WI38 (cell line): Measurements from ENCODE around the gene ME3.
"Not testable (repeated sequence)": the region's sequence is repeated elsewhere in the genome, so short reads cannot be mapped to it uniquely, and the experiment has no call there.

ENCODE experiments used
- H3K4me3 ChIP-seq: 2 replicates; pipeline ENCODE4 v1.5.1; 2011; ENCODE audit warnings: low read depth, mild to moderate bottlenecking, control low read depth, low read length
- CTCF ChIP-seq: IDR thresholded peaks from 2 replicates; pipeline ENCODE4 v1.5.1; 2012; ENCODE audit warnings: low read depth, mild to moderate bottlenecking, control low read depth, low read length

Gene ME3

DNA sequence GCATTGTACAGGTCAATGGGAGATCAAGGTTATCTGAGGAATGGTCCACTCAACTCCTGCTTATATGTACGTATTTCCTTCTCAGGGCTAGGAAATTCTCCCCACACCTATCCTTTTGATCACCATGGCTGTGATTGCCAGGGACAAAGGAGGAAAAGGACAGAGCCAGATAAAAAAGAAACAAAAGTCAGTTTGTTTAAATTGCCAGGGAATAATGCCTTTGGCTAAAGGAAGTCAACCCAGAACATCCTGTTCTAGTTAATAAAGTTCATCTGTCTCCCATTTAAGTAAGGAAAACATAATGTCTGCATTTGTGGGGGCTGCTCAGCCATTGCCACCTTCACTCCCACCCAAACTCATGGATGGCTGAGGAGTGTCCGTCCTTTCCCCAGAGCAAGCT, 124.7 kb downstream of the ME3 start:
- TF ChIP-seq CTCF: no peak
- no peak overlapping the region for H3K4me3 ChIP-seq

GRCh38 chr11:86541299-86541698, 131.1 kb downstream of the ME3 start:
- H3K4me3 ChIP-seq: not testable (repeated sequence)

GRCh38 chr11:86538223-86538548, 134.2 kb downstream of the ME3 start:
- TF ChIP-seq CTCF: no peak
- no peak overlapping the region for H3K4me3 ChIP-seq

DNA sequence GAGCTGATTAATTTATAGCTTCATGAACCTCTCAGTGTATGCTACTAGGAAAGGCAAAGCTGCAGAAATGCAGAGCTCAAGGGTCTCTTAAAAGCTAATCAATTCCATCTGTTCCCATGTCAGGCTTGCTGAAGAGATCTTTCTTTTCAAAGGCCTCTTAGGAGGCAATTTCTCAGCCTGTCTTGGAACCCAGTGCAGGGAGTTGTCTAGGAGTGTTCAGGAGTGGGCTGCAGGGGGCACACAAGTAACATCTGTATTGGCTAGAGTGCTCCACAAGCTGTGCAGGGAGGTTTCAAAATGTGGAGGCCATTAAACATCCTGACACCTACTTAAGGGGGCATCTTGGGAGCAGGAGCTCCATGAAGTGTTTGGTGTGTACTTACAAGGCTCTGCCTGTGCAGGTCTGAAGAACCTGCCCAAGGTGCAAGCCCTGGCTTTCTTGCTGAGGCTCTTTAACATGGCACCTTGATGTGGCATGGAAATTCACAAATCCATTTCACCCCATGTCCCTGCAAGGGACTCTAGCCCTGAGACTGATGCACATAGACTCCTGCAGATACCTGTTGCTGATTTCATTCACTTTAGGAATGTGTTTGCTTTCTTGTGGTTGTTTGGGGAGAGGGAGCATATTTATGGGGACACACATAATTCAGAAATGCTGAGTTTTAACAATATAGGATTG, 134.7 kb downstream of the ME3 start:
- H3K4me3 ChIP-seq: no peak overlapping the region
- TF ChIP-seq CTCF: no peak

GRCh38 chr11:86535773-86536172, 136.6 kb downstream of the ME3 start:
- TF ChIP-seq CTCF: no peak
- H3K4me3 ChIP-seq: no peak overlapping the region

GRCh38 chr11:86524620-86525352, 147.6 kb downstream of the ME3 start:
- no peak overlapping the region for H3K4me3 ChIP-seq
- TF ChIP-seq CTCF: no peak

DNA sequence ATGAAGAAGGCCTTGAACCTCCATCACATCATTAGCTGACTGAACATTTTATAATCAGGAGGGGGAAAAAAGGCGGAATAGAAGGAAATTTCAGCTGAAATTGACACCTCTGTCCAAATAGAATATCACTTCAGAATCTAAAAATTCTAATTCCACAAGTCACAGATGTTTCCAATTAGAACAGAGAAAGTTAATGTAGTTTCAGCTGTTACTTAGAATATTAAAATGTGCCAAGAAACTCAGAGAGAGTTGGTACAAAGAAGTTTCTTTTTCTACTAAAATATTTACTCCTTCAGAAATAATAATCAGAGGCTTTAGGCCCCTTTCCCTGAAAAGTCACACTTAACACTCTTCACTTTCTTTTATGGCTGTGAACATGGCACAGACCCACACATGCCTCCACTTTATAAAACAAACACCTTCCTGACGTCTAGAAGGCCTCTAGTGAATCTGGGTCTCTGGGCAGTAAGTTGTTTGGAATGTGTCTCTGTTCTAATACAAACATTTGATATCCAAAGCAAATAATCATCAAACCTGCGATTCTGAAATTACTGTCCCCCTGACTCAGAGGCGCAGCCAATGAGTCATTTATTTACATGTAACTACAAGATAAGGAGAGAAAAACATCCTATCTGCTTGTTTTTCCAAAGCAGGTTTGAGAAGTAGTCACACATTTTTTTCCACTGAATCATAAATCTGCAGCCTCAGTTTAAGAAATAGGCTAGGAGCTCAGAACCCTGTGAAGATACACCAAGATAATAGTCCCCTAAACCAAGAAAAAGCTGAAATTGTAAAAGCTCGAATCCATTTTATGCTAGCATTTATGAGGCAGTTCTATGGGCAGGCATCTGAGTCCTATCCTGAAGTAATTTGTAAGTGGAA, 148.4 kb downstream of the ME3 start:
- TF ChIP-seq CTCF: no peak
- no peak overlapping the region for H3K4me3 ChIP-seq

DNA sequence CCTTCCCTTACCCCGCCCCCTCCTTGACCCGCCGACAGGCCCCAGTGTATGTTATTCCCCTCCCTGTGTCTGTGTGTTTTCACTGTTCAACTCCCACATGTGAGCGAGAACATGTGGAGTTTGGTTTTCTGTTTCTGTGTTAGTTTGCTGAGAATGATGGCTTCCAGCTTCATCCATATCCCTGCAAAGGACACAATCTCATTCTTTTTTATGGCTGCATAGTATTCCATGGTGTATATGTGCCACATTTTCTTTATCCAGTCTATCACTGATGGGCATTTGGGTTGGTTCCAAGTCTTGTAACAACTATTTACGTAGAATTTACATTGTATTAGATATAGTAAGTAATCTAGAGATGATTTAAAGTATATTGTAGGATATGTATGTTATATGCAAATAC, 149.9 kb downstream of the ME3 start:
- H3K4me3 ChIP-seq: not testable (repeated sequence)
